Stimulated activated CD8-positive, alpha-beta memory T cell treated with anti-CD3 and anti-CD28 coated beads, Interleukin-15, amount 100 ng/mL, for 24 hours (primary cell): ENCODE data around the gene ZNF280C.

Experiments
- DNase-seq: peaks from one replicate; pipeline ENCODE4 v3.0.0-alpha.2; 2020; ENCODE audit warnings: low read depth

The ZNF280C gene

GRCh38 chrX:130174937-130175336 lies 93.8 kb downstream of the ZNF280C start:
- no peak for DNase-seq

- DNase-seq: no peak
Observed at GRCh38 chrX:130174045-130174704, 94.5 kb downstream of the ZNF280C start.

GRCh38 chrX:130173190-130173895 lies 95.4 kb downstream of the ZNF280C start:
- DNase-seq: no peak

GRCh38 chrX:130172127-130172845 lies 96.4 kb downstream of the ZNF280C start:
- DNase-seq: no peak

GRCh38 chrX:130171446-130172126 lies 97.1 kb downstream of the ZNF280C start, which contains the start of gene RAB33A:
Gene RAB33A (plus strand): TSS chrX:130171962. CDS start chrX:130172063, 101 bp downstream.
- DNase-seq: no peak

GRCh38 chrX:130170752-130171445 lies 97.8 kb downstream of the ZNF280C start:
- no peak for DNase-seq

- DNase-seq: no peak
Observed at GRCh38 chrX:130167040-130167439, 101.7 kb downstream of the ZNF280C start.

- DNase-seq: no peak
Observed at GRCh38 chrX:130166503-130166777, 102.3 kb downstream of the ZNF280C start.

- peak; percentile 66 for DNase-seq
Observed at GRCh38 chrX:130165703-130166502, 102.8 kb downstream of the ZNF280C start, which contains the start of gene AIFM1. Gene AIFM1 (minus strand): TSS chrX:130165841. CDS start chrX:130165656, 185 bp downstream.

GRCh38 chrX:130165181-130165702 lies 103.5 kb downstream of the ZNF280C start:
- DNase-seq: no peak

- DNase-seq: no peak
Observed at GRCh38 chrX:130163398-130163797, 105.3 kb downstream of the ZNF280C start.

- DNase-seq: no peak
Observed at GRCh38 chrX:130162094-130162735, 106.5 kb downstream of the ZNF280C start.

GRCh38 chrX:130159776-130160175 lies 108.9 kb downstream of the ZNF280C start:
- DNase-seq: no peak

GRCh38 chrX:130158311-130158710 lies 110.4 kb downstream of the ZNF280C start:
- DNase-seq: no peak

GRCh38 chrX:130155564-130155963 lies 113.1 kb downstream of the ZNF280C start:
- no peak for DNase-seq
